Measurements from ENCODE around the gene SMYD4.
"Not testable (repeated sequence)": the region's sequence is repeated elsewhere in the genome, so short reads cannot be mapped to it uniquely, and the experiment has no call there.

SMYD4 gene

GRCh38 chr17:1785930-1786329, 43.8 kb downstream of the SMYD4 start:
- H3K4me3 ChIP-seq (ENCODE audit: low read depth, low read length): no peak overlapping the region

DNA sequence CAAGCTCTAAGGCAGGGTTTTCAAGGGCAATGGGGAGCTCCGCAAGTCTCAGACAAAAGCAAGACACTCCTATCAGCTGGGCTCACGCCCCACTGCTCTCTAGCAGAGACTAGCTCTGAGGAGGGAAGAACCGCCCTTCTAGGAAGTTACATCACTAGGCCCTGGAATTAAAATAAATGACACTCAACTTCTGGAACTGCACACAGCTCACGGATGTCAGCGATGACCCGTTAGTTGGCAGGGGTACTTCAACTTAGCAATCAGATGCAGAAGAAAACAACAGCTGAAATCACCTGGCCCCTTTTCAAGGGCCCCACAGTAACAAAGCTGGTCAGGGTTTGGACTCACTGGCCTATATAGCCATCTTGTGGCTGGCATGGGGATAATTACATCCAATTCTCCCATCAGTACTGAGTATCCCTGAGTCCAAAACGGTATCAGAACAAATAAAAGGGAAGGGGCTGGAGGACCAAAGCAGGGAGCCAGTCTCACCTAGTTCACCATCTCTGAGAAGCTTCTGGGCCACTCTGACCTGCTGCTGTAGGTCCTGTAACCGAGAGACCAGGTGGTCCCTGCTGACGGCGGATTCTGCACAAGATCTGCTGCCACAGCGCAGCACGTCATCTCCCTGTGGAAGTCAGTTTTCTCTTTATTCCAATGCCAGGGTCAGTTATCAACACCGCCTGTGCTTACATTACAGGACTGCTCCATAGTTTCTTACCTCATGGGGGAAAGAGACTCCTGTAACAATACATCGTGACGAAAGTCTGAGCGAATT, 45.7 kb downstream of the SMYD4 start:
- no peak overlapping the region for H3K4me3 ChIP-seq (ENCODE audit: low read depth, low read length)

GRCh38 chr17:1783271-1783670, 46.4 kb downstream of the SMYD4 start:
- no peak overlapping the region for H3K4me3 ChIP-seq (ENCODE audit: low read depth, low read length)

DNA sequence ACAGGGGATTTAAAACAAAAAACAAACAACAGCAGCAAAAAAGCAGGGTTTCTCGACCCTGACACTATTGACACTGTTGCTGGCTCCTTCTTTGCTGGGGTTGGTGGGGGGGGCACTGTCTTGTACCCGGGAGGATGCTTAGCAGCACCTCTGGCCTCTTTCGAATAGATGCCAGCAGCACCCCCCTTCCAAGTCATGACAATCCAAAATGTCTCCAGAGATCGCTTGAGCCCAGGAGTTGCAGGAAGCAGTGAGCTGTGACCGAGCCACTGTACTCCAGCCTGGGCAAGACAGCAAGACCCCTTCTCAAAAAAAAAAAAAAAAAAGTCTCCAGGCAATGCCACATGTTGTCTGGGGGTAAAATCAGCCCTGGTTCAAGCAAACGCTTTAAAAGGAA, 47.5 kb downstream of the SMYD4 start:
- H3K4me3 ChIP-seq (ENCODE audit: low read depth, low read length): no peak overlapping the region

- no peak overlapping the region for H3K4me3 ChIP-seq (ENCODE audit: low read depth, low read length)
These were observed 50.1 kb downstream of the SMYD4 start for GRCh38 chr17:1779571-1780131.

GRCh38 chr17:1776857-1777256, 52.8 kb downstream of the SMYD4 start:
- no peak overlapping the region for H3K4me3 ChIP-seq (ENCODE audit: low read depth, low read length)

- no peak overlapping the region for H3K4me3 ChIP-seq (ENCODE audit: low read depth, low read length)
These were observed 53.4 kb downstream of the SMYD4 start for GRCh38 chr17:1776328-1776727.

DNA sequence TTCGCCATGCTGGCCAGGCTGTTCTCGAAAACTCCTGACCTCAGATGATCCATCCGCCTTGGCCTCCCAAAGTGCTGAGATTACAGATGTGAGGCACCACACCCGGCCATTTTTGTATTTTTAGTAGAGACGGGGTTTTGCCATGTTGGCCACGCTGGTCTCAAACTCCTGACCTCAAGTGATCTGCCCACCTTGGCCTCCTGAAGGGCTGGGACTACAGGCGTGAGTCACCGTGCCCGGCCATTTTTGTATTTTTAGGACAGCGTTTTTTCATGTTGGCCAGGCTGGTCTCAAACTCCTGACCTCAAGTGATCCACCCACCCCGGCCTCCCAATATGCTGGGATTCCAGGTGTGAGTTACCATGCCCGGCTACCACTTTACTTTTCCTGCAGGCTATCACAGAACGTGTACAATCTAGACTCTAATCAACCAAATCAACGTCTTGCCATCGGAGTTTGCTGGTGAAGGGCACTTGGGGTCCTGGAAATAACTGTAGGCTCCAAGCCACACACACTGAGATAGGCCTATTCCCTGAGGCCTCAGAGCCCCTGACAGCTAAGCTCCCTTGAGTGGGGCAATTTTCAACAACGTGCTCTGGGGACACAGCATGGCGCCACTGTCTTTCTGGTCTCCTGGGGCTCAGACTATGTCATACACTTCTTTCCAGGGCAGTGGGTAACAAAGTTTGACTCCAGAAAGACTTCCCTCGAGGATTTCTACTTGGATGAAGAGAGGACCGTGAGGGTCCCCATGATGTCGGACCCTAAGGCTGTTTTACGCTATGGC, 55.1 kb downstream of the SMYD4 start:
- H3K4me3 ChIP-seq (ENCODE audit: low read depth, low read length): no peak overlapping the region

DNA sequence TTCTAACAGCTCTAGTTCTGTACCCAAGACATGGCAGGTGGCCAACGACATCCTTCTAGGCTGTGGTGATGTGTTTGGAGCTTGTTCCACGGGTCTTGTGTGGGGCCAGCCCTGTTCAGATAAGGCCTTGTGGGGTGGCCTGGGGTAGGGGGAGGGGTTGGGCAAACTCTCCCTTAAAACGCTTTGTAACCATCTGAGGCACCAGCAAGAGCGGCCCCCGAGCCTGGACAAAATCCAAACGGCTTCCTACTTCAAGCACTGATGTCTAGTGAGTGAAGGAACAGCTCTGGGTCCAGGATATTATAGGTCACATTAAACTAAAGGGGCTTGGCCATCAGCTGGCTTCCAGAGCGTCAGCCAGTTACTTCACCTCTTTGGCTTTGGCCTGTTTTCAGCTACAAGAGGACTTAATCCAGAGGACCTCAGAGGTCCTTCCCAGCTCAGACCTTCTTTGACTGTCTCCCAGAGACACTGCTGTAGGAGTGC, 56.0 kb downstream of the SMYD4 start:
- no peak overlapping the region for H3K4me3 ChIP-seq (ENCODE audit: low read depth, low read length)

DNA sequence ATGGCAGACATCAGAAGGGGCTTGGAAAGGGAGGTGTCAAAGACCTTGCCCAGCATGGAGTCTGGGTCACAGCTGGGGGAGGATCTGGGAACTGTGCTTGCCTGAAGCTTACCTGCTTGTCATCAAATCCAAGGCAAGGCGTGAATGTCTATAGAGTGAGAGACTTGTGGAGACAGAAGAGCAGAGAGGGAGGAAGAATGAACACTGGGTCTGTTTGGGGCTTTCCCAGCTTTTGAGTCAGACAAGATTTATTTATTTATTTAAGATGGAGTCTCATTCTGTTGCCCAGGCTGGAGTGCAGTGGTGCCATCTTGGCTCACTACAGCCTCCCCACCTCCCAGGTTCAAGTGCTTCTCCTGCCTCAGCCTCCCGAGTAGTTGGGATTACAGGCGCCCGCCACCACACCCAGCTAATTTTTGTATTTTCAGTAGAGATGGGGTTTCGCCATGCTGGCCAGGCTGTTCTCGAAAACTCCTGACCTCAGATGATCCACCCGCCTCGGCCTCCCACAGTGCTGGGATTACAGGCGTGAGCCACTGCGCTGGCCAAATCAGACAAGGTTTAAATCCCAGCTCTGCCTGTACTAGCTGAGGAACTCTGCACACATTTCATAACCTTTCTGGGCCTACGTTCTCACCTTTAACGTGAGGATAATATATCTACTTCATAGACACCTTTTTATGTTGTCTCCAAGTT, 56.6 kb downstream of the SMYD4 start:
- not testable (repeated sequence) for H3K4me3 ChIP-seq (ENCODE audit: low read depth, low read length)

DNA sequence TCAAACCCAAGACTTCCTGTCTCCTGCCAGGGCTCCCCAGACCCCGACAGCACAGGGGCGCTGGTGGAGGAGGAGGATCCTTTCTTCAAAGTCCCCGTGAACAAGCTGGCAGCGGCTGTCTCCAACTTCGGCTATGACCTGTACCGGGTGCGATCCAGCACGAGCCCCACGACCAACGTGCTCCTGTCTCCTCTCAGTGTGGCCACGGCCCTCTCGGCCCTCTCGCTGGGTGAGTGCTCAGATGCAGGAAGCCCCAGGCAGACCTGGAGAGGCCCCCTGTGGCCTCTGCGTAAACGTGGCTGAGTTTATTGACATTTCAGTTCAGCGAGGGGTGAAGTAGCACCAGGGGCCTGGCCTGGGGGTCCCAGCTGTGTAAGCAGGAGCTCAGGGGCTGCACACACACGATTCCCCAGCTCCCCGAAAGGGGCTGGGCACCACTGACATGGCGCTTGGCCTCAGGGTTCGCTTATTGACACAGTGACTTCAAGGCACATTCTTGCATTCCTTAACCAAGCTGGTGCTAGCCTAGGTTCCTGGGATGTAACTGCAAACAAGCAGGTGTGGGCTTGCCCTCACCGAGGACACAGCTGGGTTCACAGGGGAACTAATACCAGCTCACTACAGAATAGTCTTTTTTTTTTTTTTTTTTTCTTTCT, 59.8 kb downstream of the SMYD4 start:
- H3K4me3 ChIP-seq (ENCODE audit: low read depth, low read length): no peak overlapping the region

DNA sequence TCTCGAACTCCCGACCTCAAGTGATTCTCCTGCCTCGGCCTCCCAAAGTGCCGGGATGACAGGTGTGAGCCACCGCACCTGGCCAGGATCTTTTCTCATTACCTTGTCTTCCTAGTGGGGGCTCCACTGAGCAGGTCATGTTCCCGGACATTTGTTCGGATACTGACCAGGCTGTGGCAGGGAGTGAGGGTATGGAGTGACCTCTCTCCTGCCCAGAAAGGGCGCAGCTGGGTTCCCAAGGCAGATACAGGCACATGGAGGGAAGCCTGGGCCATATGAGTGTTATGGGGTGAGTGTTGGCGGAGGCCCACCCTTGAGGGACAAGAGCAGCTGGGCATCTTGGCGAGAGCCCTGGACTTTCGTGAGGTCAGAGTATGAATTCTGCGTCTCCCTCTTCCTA, 62.3 kb downstream of the SMYD4 start:
- H3K4me3 ChIP-seq (ENCODE audit: low read depth, low read length): no peak overlapping the region

GRCh38 chr17:1766382-1767135, 63.1 kb downstream of the SMYD4 start:
- no peak overlapping the region for H3K4me3 ChIP-seq (ENCODE audit: low read depth, low read length)

- H3K4me3 ChIP-seq (ENCODE audit: low read depth, low read length): no peak overlapping the region
These were observed 64.1 kb downstream of the SMYD4 start for GRCh38 chr17:1765576-1765975.

- H3K4me3 ChIP-seq (ENCODE audit: low read depth, low read length): not testable (repeated sequence)
These were observed 65.0 kb downstream of the SMYD4 start for GRCh38 chr17:1764705-1765104.

- H3K4me3 ChIP-seq (ENCODE audit: low read depth, low read length): no peak overlapping the region
These were observed 65.4 kb downstream of the SMYD4 start for GRCh38 chr17:1764284-1764683.

- no peak overlapping the region for H3K4me3 ChIP-seq (ENCODE audit: low read depth, low read length)
These were observed 66.5 kb downstream of the SMYD4 start for GRCh38 chr17:1762901-1763898.

DNA sequence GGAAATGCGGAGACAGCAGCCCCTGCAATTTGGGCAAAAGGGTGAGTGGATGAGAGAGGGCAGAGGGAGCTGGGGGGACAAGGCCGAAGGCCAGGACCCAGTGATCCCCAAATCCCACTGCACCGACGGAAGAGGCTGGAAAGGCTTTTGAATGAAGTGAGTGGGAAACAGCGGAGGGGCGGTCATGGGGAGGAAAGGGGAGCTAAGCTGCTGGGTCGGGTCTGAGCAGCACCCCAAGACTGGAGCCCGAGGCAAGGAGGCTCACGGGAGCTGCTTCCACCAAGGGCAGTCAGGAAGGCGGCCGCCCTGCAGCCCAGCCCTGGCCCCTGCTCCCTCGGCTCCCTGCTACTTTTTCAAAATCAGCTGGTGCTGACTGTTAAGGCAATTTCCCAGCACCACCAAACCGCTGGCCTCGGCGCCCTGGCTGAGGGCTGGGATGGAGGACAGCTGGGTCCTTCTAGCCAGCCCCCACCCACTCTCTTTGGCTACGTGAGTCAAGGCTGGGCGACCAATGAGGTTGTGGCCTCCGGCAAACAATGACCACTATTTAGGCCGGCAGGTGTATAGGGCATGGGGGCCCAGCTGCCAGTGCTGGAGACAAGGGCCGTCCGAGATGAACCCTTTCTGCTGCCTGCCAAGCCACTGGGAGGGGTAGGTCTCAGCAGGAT, 67.3 kb downstream of the SMYD4 start:
- no peak overlapping the region for H3K4me3 ChIP-seq (ENCODE audit: low read depth, low read length)

All from iPS-11a (cell line).